K562 (cell line): Measurements from ENCODE around the gene PAIP2. TPM values are rescaled to one million over a fixed set of nuclear protein-coding genes. Genes with fewer than 3 reads are reported as not detected.

Experiments
- ARID3A ChIP-seq: IDR thresholded peaks from 2 replicates; pipeline ENCODE4 v1.6.1; 2012; ENCODE audit warnings: low read depth, low read length, improper control_type of control experiment, borderline replicate concordance
- ASH1L ChIP-seq: fragments of 450-650 bp; IDR thresholded peaks from 2 replicates; pipeline ENCODE4 v1.6.1; 2018; ENCODE audit warnings: borderline replicate concordance, mild to moderate bottlenecking, low read depth; ENCODE audit not compliant: partially characterized antibody
- CXXC5 ChIP-seq: fragments of 250-450 bp; sonication (Bioruptor Pico); IDR thresholded peaks from 2 replicates; pipeline ENCODE4 v1.8.0; 2022; ENCODE audit warnings: inconsistent platforms, mild to moderate bottlenecking, moderate library complexity
- E2F5 ChIP-seq: sonication (generic); formaldehyde crosslinking; IDR thresholded peaks from 2 replicates; pipeline ENCODE4 v1.8.0; 2022; ENCODE audit warnings: mild to moderate bottlenecking, missing genetic modification reagents
- ESRRA ChIP-seq: fragments of 450-650 bp; IDR thresholded peaks from 2 replicates; pipeline ENCODE4 v1.6.1; 2014; ENCODE audit warnings: low read depth, mild to moderate bottlenecking, moderate library complexity, borderline replicate concordance
- GTF2E2 ChIP-seq: fragments of 200-800 bp; sonication (Bioruptor generic); IDR thresholded peaks from 2 replicates; pipeline ENCODE4 v1.6.1; 2016; ENCODE audit warnings: missing genetic modification characterization, missing compliant biosample characterization
- HNRNPH1 ChIP-seq: fragments of 200-400 bp; formaldehyde crosslinking; optimal IDR thresholded peaks from 2 replicates; pipeline ENCODE3; 2017; ENCODE audit warnings: low read depth, mild to moderate bottlenecking, low read length, moderate library complexity
- PHB2 ChIP-seq: fragments of 450-650 bp; IDR thresholded peaks from 2 replicates; pipeline ENCODE4 v1.6.1; 2017; ENCODE audit warnings: low read depth
- POLR2B ChIP-seq: fragments of 450-650 bp; IDR thresholded peaks from 2 replicates; pipeline ENCODE4 v1.6.1; 2018; ENCODE audit warnings: low read depth; ENCODE audit not compliant: partially characterized antibody
- RB1 ChIP-seq: fragments of 450-650 bp; IDR thresholded peaks from 2 replicates; pipeline ENCODE4 v1.6.1; 2017; ENCODE audit warnings: low read depth, mild to moderate bottlenecking
- RERE ChIP-seq: sonication (generic); formaldehyde crosslinking; IDR thresholded peaks from 2 replicates; pipeline ENCODE4 v1.8.0; 2023; ENCODE audit warnings: missing genetic modification reagents, mild to moderate bottlenecking, borderline replicate concordance
- SMARCA5 ChIP-seq: fragments of 450-650 bp; IDR thresholded peaks from 2 replicates; pipeline ENCODE4 v1.6.1; 2016
- STAT5A ChIP-seq: IDR thresholded peaks from 2 replicates; pipeline ENCODE4 v1.6.1; 2012; ENCODE audit warnings: low read length, inconsistent platforms, borderline replicate concordance
- STAT6 ChIP-seq: sonication (generic); formaldehyde crosslinking; IDR thresholded peaks from 2 replicates; pipeline ENCODE4 v1.8.1; 2023; ENCODE audit warnings: mild to moderate bottlenecking, missing genetic modification reagents
- ZNF551 ChIP-seq: fragments of 250-450 bp; sonication (Bioruptor Pico); IDR thresholded peaks from 2 replicates; pipeline ENCODE4 v1.5.0; 2021; ENCODE audit warnings: mild to moderate bottlenecking, moderate library complexity
- ZNF707 ChIP-seq: fragments of 250-450 bp; sonication (Bioruptor Pico); conservative IDR thresholded peaks from 2 replicates; pipeline ENCODE4 v1.8.0; 2022; ENCODE audit warnings: inconsistent platforms, mild to moderate bottlenecking, moderate library complexity
- ZNF717 ChIP-seq: fragments of 250-450 bp; sonication (Bioruptor Pico); IDR thresholded peaks from 2 replicates; pipeline ENCODE4 v1.5.0; 2021
- polyA plus RNA-seq, 8 experiments: library from polyadenylated mRNA; depleted of rRNA in 4 of 8; stranded (reverse) in 5 of 8; unstranded in 3 of 8; fragments of >200 nt; fragmentation: Nextera tagmentation in 2 of 8; fragmentation: Illumina TruSeq in 1 of 8; extraction: Ambion mirVana in 2 of 8; extraction: Trizol in 1 of 8; gene quantifications; 2 replicates each; pipeline versions ENCODE4 v1.2.1 to v1.2.3, GENCODE V29; 2011 to 2014; ENCODE audit warnings: inconsistent platforms in 1 of 8, missing spikeins in 1 of 8
- total RNA-seq, 7 experiments: library from RNA; depleted of rRNA in 6 of 7; stranded (reverse); fragments of >200 nt in 6 of 7; fragmentation: Illumina TruSeq in 2 of 7; extraction: Trizol in 2 of 7; gene quantifications; 2 replicates each; pipeline versions ENCODE4 v1.2.1 to v1.2.3, GENCODE V29; 2011 to 2021; ENCODE audit warnings: low replicate concordance in 1 of 7

PAIP2 gene
- total and polyA plus RNA-seq, 9 of the 15 experiments (the other 6 are each of a cell fraction or from before 2014, with no cell fraction given): 78.3 to 187 (median 128) TPM

DNA sequence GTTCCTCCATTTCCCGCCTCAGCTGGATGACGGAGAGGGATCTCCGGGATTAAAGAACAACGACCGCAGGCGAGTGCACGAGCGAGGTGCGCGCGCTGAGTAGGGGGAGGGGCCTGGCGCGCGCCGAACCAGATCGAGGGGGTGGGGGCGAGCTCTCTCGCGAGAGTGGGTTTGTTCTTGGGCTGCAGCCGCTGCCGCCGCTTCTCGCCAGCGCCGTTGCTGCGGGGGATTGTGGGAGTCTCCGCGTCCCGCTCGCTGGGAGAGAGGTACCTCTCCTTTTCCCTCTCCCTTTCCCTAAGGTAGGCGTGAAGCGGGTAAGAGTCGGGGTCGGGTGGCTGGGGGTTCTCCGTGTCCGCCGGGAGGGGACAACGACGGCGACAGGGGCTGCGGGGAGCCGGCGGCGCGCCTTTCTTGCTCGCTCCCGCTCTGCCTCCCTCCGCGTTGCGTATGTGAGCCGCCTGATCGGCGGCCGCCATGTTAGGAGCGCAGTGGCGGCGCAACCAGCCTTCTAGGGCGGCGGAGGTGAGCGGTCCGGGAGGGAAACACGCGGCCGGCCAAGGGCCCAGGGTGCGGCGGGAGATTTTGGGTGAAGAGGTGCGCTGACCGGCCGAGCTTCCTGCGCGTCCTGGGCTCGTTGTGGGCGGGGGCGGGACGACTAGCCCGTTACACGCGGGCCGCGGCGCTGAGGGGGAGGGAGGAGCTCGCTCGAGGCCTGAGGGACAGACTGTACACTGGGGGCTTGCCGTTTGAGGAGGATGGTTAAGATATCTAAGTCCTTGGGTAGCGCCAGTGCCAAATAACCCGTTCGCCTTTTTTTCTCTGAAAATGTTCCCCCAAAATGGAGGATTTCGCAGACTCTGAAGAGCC lies 47.9 kb upstream of the PAIP2 start, which contains the start of gene MATR3 (continued):
- TF ChIP-seq ARID3A (peak; percentile 3; the same call in 1 of the 2 replicates), ESRRA (peak; percentile 56; the same call in 1 of the 2 replicates), E2F5 (CRISPR knock-in tag) (no peak), ZNF707 (CRISPR knock-in tag) (no peak), PHB2 (no peak), ZNF551 (CRISPR knock-in tag) (no peak), SMARCA5 (no peak), RERE (CRISPR knock-in tag) (0 out of 2 replicates have a peak, but pooled peaks have one; percentile 7), ZNF717 (CRISPR knock-in tag) (no peak), HNRNPH1 (no peak), ASH1L (no peak), GTF2E2 (tag) (no peak; the same call in 1 of the 2 replicates), STAT5A (no peak), RB1 (peak; percentile 86), POLR2B (peak; percentile 97), CXXC5 (CRISPR knock-in tag) (peak; percentile 88), STAT6 (CRISPR knock-in tag) (peak; percentile 83; the same call in 1 of the 2 replicates)
